CD4-positive, alpha-beta T cell treated with Interleukin-17A for 1 hour (primary cell): ENCODE data around the gene MKKS.
"Not testable (repeated sequence)": the region's sequence is repeated elsewhere in the genome, so short reads cannot be mapped to it uniquely, and the experiment has no call there.

ENCODE experiments used
- DNase-seq: peaks from one replicate; pipeline ENCODE4 v3.0.0-alpha.2; 2020

The MKKS gene

DNA sequence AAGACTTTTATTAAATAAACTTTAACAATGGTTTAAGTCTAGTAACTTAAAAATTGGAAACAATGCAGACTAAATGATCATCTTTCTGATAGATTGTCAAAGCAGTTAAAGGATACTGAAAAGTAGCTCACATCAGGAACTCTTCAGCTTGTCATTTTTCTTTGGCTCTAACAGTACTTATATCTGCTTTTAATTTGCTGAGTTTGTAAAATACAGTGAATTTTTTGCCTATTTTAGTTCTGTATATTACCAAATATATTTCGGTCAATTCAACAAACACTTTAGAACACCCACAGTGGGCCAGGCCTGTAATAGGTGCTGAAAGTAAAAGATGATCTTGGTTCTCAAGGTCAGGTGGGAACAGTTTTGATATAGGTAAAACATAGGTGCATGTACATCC, 22.3 kb downstream of the MKKS start:
- no peak for DNase-seq

GRCh38 chr20:10408108-10408813, 25.8 kb downstream of the MKKS start:
- no peak for DNase-seq

- DNase-seq: no peak
Observed at GRCh38 chr20:10404959-10405530, 29.0 kb downstream of the MKKS start.

DNA sequence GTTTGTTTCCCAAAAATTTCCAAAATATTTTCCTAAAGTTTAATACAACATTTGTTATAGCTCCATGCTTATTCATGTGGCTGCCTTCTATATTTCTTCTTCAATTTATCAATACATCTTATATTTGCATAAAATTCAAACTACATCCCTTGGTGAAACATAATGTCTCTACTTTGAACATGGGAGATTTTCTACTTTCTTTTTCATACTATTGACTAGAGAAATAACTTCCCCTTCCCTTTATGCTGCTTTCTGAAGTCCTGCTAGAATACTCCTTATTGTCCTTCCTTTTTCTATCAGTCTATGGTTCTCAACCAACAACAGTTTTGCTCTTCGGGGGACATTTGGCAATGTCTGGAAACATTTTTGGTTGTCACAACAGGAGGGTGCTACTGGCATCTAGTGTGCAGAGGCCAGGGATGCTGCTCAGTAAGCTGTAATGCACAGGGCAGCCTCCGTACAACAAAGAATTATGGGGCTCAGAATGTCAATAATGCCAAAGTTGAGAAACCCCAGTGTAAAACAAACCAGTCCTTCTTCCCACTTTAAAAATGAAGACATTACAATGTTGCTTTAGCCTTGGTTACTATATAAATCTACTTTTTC, 29.9 kb downstream of the MKKS start:
- no peak for DNase-seq

- no peak for DNase-seq
Observed at GRCh38 chr20:10402938-10403608, 30.9 kb downstream of the MKKS start.

- no peak for DNase-seq
Observed at GRCh38 chr20:10398834-10399369, 35.1 kb downstream of the MKKS start.

GRCh38 chr20:10394752-10395151, 39.3 kb downstream of the MKKS start:
- not testable (repeated sequence) for DNase-seq

DNA sequence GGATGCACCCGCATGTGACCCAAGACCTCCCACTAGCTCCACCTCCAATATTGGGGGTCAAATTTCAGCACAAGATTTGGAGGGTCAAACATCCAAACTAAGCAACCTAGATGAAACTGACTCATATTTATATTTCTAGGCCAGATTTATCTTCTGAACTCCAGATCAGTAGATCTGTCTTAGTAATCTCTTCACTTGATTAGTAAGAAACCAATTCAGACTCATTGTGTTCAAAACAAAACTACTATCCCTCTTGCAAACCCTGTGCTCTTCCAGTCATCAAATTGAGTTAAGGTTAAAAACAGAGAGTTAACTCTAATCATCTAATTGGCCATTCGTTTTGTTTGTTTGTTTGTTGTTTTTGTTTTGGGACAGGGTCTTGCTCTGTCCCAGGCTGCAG, 43.3 kb downstream of the MKKS start:
- no peak for DNase-seq

DNA sequence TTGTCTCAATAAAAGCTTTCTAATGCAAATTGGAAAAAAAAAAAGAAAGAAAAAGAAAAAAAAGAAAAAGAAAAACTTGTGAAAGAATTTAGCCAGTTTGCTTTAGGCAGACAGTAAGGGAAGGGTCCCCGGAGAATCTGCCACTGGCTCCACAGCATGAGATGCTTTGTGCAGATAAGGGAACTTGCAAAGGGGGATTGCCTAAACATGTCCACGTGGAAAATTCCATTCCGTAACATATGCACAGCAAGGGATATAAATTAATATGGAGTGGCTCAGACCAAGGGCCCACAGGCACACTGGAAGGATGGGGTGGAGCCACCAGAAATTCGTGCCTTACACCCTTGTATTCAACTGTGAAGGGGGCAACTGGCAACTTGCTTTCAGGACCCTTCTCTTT, 45.4 kb downstream of the MKKS start:
- no peak for DNase-seq

DNA sequence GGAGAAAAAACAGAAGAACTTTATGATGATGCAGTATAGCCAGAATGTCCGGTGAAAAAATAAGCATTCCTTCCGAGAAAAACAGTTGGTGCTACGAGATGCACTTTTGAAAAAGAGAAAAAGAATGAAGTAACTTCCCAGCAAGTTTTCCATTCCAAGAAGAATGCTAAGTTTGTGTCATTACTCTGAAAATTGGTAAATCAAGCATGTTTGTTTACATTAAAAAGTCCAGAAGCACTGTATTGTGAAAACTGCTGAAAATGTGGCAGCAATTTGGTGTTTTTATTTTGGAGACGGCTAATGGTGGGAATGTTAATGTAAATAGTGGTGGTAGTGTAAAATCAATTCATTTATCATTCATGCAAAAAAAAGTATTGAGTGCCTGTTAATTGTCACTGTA, 46.3 kb downstream of the MKKS start:
- no peak for DNase-seq

DNA sequence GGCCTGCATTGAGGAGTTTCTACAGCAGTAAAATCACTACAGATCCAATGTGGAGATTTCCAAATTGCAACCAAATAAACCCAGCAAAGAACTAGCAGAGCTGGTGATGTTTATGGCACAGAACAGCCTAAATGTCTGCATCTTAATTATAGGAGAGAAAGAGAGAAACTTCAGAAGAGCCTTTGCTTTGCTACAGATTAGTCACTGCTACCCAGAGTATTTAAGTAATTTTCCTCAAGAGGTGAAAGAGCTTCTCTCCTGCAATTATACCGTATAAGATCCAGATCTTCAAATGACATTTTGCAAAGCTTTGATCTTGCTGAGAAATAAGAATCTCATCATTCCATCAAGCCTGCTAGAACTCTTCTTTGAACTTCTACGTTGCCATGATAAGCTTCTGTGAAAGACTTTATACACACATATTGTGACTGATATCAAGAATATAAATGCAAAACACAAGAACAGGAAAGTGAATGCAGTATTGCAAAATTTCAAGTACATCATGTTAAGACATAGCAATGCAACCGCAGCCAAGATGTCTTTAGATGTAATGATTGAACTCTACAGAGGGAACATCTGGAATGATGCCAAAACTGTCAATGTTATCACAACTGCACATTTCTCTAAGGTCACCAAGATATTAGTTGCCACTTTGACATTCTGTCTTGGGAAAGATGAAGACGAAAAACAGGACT, 48.0 kb downstream of the MKKS start:
- no peak for DNase-seq

DNA sequence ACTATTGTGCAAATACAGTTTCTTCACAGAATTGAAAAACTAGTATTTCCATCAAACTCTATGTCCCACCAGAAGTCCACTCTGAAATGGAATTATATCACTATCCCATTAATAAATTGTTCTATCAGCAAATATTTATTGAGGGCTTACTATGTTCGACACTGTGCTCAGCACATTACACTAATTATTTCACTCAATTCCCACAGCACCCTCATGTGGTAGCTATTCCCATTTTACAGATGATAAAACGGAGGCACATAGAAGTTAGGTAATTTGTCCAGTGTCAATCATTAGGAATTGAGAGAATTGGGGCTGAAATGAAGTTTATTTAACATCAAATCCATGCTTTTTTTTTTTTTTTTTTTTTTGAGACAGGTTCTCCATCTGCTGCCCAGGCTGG, 52.5 kb downstream of the MKKS start:
- DNase-seq: peak; percentile 20

DNA sequence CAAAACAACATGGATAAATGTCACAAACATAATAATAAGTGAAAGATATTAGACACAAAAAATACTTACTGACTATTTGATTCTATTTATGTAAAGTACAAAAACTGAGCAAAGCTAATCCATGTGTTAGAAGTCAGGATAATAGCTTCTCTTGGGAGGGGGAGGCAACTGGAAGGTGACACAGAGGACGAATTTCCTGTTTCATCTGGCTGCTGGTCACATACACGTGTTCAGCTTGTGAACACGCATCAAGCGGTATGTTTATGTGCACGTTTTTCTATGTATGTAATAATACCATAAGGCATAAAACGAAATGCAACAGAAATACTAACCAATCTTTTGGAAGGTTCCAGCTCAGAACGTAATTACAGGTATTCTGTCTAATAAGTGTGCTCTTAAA, 54.3 kb downstream of the MKKS start:
- no peak for DNase-seq

- DNase-seq: no peak
Observed at GRCh38 chr20:10376270-10377075, 57.5 kb downstream of the MKKS start.

- no peak for DNase-seq
Observed at GRCh38 chr20:10375191-10375590, 58.8 kb downstream of the MKKS start.

- no peak for DNase-seq
Observed at GRCh38 chr20:10374036-10374435, 60.0 kb downstream of the MKKS start.

- no peak for DNase-seq
Observed at GRCh38 chr20:10371467-10371866, 62.6 kb downstream of the MKKS start.

- DNase-seq: no peak
Observed at GRCh38 chr20:10370091-10370887, 63.7 kb downstream of the MKKS start.

DNA sequence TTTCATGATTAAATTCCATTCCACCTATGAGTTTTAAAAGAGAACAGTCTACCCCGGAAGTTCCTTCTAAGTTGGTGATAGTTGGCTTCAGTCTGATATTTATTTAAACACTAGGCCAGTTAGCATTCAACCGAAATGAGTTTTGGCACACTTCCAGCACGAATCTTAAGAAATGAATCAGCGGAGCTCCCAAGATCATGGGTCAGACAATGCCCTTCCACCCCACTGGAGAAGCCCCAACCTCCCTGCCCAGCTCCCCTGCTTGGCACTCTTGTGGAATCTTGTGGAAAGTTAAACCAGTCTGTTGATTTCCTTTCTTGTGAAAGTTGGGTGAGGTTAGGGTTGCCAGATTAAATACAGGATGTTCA, 64.3 kb downstream of the MKKS start:
- DNase-seq: no peak

DNA sequence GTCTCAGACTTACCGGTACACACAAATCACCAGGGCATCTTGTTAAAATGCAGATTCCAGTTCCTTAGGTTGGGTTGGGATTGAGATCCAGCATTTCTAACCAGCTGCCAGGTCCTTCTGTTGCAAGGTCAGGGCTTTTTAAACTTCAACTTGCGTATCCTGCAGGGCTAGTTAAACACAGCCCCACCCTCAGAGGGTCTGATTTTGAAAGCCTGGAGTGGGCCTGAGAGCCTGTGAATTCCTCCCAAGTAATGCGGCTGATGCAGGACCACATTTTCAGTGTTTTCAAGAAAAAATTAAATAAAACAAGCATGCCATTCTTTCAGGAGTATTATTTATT, 65.3 kb downstream of the MKKS start:
- DNase-seq: no peak

- no peak for DNase-seq
Observed at GRCh38 chr20:10367943-10368701, 65.9 kb downstream of the MKKS start.
